ENCODE data around the gene SCAMP4.

SCAMP4 gene

DNA sequence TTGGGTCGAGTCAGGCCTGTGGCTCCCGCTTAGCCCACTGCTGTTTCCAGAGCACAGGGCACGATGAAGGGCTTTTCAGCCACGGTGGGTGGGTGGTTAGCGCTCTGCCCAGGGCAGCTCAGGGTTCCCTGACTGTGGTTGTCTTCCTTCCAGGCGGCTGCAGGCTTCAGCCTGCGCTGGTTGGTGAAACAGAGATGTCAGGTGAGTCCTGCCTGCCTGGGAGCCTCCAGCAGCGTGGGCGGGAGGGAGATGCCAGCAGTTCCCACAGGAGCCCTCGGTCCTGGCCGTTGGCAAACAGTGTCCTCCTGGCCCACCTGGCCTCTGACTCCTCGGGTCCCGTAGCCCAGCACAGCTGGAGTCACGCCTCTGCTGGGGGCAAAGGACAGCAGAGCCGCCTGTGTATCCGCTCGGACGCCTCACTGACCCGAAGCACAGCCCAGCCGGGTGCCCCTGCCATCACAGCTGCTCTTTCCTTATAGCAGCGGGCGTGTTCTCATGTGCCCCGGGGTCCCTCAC, 9.7 kb downstream of the SCAMP4 start:
- no peak for DNase-seq

DNA sequence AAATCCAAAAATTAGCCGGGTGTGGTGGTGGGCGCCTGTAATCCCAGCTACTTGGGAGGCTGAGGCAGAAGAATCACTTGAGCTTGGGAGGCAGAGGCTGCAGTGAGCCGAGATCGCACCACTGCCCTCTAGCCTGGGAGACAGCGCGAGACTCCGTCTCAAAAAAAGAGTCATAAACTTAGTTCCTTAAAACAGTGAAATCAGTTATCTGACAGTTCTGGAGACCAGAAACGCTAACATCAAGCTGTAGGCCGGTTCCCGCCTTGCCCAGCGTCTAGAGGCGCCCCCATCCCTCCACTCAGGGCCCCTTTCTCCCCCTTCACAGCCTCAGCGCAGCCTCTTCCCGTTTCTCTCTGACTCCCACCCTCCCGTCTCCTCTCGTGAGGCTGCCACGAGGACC, 11.9 kb downstream of the SCAMP4 start:
- DNase-seq: no peak

DNA sequence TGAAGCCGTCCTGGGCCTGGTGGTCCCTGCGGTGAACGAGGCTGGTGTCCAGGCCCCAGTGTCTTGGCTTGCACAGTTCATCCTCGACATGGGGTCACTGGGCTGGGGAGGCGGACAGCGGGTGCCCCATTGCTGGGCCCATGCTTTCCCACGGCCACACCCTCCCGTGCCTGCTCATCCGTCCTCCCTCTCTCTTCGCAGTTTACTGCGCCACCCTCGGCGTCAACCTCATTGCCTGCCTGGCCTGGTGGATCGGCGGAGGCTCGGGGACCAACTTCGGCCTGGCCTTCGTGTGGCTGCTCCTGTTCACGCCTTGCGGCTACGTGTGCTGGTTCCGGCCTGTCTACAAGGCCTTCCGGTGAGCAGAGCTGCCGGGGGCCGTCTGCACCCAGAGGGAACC, 12.7 kb downstream of the SCAMP4 start:
- no peak for DNase-seq

DNA sequence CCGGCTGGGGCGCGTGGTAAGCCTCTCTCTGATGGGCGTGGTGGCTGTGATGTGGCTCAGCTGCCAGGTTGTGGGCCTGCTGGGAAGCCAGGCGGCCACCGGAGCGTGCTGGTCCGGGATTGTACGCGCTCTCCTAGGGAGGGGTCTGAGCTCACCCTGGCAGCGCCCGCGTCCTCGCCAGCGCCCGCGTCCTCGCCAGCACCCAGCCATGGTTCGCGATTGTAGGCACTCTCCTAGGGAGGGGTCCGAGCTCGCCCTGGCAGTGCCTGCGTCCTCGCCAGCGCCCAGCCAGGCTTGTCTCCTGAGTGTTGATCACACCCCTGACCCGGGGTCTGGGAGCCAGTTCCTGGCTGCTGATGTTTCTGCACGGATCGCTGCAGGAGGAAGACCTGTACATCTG, 13.8 kb downstream of the SCAMP4 start:
- no peak for DNase-seq

DNA sequence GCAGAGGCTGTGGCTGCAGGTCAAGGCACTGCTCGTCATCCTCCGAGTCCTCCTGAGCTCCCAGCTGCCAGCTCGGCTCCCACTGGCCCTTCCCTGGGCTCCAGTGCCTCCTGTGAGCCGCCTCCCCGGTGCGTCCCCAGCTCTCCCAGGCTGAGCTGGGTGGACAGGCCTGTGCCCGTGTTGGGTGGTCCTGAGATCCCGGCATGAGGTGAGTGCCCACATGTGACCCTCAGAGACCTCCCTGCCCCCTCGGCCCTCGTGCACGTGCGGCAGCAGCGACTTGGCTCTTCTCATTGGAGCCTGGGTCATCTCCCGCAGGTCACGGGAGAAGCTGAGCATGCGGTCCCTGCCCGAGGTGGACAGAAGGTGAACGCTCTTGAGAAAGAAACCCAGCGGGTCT, 15.4 kb downstream of the SCAMP4 start:
- DNase-seq: no peak

DNA sequence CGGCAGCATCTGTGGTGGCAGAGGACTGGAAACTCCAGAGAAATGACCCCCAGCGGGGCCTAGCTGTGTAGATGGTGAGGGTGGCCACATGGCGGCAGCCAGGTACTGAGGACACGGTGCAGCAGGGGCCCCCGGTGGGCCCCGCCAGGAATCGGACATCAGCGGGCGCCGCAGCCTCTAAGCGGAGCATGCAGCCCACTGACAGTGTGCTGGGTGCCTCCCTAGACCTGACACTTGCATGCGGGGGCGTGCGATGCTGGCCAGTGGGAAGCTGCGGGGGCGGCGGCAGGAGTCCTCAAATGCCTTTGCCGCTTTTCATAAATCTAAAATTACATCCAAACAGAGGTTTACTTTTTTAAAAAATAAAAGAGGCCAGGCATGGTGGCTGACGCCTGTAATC, 16.1 kb downstream of the SCAMP4 start:
- DNase-seq: no peak

DNA sequence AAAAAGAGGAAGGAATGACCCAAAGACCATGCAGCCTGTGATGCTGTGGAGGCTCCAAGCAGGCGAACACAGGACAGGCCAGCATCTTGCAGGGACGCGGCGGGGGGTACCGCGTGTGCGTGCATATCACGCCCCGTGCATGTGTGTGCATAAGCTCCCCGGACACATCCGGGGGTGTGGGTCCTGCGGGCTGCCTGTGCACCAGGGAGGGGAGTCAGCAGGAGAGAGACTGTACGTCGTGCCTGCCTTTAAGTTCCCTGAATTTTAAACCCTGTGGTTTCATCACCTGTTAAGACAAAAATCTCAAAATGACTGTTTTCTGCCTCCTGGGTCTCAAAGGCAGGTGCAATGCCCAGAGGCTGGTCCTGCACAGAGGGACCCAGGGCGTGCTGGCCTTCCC, 16.6 kb downstream of the SCAMP4 start:
- no peak for DNase-seq

DNA sequence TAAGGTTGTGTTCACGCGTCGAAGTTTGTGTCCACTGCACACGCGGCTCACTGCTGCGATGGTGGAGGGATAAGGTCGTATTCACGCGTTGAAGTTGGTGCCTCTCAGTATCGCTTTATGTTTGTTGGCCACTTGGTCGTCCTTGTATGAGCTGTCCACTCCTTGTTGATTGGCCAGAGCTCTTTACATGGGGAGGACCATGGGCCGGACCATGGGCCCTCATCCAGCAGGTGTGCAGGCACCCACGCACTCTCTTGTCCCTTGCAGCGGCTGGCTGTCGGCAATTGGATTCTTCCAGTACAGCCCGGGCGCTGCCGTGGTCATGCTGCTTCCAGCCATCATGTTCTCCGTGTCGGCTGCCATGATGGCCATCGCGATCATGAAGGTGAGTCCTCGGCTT, 17.6 kb downstream of the SCAMP4 start:
- no peak for DNase-seq

DNA sequence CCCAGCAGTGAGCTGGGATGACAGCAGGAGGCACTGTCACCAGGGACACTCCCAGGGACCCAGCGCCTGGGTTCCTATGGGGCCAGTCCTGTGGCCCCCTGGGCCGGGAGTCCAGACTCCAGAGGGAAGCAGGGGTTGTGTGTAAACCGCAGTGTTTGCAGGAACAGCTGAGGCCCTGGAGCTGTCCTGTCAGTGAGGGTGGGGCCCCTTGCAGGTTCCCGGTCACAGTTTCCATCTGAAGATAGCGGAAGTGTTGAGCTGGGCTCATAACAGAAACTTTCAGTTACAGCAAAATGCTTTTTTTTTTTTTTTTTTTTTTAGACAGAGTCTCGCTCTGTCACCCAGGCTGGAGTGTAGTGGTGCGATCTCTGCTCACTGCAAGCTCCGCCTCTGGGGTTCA, 18.1 kb downstream of the SCAMP4 start:
- no peak for DNase-seq

DNA sequence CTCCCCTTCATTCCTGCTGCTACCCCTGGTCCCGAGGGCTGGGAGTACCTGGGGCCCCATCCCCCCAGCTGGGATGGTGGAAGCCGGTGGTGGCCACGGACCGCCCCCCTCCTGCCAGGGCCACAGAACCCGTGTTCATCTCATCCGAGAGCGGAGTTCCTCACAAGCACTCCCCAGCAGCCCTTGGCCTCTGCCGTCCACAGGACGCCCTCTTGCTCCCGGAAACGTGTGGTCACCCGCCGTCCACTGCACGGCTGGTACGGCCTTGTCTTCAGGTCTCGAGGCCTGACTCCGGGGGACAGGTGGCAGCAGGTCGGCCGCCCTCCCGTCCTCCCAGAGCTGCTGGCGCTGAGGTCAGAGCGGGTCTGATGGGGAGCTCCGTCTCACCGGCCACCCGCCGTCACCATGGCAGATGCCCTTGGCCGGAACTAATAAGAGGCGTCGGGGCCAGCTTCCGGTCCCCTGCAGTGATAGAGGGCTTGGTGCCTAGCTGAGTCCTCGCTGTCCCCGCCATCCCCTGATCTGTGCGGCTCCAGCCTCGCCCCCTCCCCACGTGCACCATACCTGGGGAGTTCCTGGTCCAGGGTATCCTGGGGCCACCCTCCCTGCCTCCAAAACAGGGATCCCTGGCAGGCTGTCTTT, 19.2 kb downstream of the SCAMP4 start:
- DNase-seq: no peak

DNA sequence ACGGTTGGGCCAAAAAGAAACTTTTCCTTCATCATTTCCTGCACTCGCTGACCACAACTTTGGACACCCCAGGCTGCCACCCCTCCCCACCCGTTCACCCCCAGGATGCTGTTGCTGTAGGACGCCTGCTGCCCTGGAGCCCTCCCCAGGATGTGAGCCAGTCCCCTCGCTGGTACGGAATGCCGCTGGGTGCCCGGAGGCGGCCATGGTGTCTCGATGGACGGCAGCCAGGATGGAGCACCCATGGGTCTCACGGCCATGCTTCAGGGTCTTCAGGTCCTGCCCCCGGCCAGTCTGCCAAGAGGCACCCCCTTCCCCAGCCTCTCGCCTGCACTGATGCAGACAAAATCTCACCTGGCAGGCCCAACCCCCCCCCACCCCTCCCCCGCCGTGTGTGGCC, 20.3 kb downstream of the SCAMP4 start:
- no peak for DNase-seq

DNA sequence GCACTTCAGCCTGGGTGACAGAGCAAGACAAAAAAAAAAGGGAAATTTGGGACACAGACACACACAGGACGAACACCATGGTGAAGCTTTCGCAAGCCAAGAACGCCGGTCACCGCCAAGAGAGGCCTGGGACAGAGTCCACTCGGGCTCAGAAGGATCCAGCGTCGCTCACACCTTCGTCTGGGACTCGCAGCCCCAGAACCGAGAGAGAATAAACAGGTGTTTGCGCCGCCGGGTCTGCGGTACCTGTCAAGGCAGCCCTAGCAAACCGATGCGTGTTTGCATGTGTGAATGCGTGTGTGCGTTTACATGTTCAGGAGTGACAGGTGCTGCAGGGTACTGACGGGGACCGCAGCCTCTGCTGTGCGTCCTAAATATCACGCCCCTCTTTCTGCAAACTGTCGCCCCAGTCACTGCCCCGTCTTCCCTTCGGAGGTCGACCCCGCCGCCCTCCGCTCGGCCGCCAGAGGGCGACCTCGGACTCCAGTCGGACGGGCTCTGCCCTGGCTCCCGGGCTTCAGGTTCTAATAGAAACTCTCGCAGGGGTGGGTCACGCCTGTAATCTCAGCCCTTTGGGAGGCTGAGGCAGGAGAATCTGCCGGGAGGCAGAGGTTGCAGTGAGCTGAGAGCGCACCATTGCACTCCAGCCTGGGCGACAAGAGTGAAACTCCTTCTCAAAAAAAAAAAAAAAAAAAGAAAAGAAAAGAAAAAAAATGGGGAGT, 24.0 kb downstream of the SCAMP4 start:
- peak; percentile 66 for DNase-seq

DNA sequence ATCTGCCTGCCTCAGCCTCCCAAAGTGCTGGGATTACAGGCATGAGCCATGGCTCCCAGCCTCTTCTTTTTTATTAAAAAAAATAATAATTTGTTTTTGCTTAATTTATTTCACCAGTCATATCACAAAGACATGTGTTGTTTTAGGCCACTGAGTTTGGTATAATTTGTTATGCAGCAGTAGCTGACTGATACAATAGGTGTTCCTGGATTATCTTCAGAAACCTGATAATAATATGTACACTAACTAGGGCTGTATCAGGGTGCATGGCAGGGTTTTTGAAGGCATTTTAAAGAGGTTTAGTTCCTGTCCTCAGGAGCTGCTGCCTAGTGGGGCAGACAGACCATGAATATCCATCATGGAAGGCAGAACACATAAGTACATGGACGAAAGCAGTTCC, 26.2 kb downstream of the SCAMP4 start:
- DNase-seq: no peak

DNA sequence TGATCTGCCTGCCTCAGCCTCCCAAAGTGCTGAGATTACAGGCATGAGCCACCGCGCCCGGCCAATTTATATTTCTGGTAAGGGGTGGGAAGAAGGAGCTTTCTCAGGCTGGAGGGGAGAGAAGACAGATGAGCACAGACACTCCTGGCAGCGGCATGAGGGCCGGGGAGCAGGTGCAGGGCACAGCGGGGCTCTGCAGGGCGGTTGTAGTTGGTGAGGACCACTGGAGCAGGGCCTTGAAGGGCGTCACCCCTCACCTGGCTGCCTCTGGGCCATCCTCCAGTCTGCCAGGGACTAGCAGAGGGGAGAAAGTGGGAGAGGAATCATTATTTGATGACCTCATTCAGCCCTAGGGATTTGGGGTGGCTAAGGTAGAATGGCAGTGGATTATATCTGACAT, 27.2 kb downstream of the SCAMP4 start:
- DNase-seq: no peak

DNA sequence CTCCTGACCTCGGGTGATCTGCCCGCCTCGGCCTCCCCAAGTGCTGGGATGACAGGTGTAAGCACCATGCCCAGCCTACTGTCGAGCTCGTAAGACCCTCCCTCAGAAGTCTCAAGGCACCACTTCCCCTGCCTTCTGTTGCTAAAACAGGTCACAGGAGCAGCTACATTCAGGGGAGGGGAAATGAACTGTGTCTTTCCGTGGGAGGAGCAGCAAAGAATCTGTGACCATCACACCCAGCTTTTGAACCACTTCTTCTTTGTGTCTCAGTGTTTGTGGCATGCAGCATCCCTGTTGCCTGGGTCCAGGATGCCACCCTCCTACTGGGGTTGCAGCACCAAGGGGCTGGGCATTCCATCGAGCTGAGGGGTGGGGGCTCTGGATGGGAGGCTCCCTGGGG, 28.0 kb downstream of the SCAMP4 start:
- DNase-seq: no peak

DNA sequence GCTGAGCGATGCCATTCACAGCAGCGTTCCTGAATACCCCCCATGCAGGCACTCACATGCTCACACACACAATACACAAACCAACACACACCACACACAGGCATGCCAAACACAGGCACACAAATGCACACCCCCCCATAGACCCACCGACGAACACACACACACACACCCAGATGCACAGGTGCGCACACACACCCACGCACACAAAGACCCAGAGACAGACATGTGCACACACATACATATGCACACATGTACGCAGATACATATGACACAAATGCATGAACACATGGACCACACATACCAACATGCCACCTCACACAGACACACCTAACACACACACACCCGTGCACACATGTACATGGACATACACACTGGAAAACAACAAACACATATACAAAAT, 28.7 kb downstream of the SCAMP4 start:
- DNase-seq: no peak

DNA sequence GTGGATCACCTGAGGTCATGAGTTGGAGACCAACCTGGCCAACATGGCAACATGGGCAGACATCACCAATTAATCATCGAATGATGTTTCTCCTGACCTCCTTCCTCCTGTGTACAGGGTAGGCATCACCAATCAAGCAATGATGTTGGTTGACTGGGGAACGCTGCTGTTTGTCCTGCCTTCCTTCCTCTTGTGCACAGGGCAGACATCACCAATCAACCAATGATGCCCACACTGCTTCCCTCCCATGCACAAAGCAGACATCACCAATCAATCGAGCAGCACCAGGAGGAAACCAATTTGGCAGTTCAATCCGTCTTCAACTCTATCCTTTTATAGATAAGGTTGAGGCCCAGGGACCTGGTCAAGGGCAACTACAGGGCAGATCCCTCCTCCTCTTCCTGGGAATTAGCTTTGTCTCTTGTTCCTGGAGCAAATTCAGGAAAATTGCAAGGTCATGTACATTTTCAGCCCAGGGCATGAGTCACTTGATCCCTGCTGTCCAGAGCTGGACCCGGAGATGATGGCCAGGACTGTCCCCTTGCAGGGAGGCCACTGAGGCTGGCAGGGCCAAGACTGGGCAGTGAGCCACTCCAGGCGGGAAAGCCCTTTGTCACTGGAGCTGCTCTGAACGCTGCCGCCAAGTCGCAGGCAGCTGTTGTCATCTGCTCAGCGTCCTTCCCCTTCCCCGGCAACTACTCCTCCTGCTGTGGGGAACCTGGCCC, 30.4 kb downstream of the SCAMP4 start:
- DNase-seq: no peak

DNA sequence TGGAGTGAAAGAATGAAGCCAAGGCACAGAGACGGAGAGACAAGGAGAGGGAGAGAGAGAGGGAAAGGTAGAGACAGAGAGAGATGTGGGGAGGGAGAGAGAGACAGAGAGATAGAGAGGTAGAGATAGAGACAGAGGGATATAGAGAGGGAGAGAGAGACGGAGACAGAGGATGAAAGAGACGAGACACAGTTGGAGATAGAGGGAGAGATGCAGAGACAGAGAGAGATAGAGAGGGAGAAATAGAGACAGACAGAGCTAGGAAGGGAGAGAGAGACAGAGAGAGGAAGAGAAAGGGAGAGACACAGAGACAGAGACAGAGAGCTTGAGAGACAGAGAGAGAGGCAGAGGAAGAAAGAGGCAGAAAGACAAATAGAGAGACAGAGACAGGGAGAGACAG, 31.2 kb downstream of the SCAMP4 start:
- DNase-seq: no peak

DNA sequence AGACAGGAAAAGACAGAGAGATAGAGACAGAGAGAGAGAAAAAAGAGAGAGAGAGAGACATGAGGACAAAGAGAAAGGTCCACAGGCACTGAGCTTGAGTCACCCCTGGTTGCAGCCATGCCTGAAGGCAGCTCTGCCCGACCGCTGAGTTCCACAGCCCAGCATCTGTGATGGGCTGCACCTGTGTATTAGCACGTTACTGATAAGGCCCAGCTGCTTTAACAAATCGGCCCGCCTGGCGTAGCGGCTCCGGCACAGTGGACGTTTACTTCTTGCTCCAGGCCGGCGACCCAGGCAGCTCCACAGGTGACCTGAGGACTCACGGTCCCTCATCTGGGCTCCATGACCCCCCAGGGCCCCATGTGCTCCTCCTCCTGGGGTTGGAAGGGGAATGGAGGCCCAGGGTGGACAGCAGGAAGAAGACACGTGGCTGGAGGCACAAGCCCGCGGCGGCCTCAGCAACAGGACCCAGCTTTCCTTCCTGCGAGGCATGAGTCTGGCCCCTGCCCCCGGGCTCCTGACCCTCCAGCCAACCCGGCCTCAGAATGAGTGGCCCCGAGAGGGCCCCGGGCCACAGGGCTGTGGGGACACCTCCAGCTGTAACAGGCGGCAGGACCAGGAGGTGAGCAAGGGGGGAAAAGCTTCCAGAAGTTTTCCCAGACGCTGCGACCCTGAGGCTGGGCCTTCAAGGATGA, 31.9 kb downstream of the SCAMP4 start:
- DNase-seq: no peak

DNA sequence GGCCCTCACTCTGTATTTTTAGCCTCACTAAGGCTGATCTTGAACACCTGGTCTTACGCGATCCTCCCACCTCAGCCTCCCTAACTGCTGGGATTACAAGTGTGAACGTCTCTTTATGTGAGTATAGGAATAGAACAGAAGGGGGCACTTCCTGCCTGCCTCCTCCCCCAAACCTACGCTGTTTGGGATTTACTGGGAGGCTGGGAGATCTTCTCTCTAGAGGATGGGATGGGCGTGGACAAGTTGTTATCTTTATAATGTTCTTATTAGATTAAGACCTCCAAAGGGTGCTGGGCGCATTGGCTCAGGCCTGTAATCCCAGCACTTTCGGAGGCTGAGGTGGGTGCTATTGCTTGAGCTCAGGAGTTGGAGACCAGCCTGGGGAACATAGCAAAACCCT, 32.9 kb downstream of the SCAMP4 start:
- DNase-seq: no peak

DNA sequence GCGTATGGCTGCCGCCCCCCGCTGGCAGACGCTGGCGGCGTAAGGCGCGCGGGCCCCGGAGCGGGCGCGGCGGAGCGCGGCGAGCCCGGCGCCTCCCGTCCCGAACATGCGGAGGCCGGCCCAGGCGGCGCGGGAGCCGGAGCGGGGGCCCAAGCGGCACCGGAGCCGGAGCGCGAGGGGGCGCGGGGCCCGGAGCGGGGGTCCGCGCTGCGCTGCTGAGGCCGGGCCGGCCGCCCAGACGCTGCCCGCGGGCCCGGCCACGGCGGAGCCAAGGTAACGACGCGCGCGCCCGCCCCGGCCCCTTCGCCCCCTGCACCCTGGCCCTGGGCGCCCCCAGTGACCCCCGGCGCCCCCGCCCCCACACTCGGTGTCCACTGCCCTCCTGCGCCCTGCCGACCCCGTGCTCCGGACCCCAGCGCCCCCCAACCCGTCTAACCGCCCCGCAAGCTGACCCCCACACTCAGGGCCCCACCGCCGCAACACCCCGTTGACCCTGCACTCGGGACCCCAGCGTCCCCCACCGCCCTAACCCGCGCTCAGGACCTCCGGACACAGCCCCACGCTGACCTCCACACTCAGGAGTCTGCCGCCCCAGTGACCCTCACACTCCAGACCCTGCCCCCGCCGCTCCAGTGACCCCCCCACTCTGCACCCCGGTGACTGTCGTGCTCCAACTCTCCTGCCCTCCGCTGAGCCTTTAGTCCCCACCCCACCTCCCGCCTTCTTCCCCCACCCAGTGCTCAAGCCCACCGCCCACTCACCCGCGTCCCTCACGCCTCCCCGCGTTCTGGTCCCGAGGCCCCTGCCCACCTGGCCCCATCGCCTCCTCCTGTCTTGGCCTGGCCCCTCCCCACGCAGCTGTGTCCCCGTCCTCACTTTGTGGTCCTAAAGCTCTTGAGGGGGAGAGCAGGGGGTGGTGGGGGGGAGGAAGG, 36.2 kb downstream of the SCAMP4 start, which contains the start of gene CSNK1G2:
Gene CSNK1G2 (plus strand): TSS at position 27 of the 932 bp plus-strand sequence. CDS start 28,601 bp downstream, outside the sequence.
- no peak for DNase-seq

All from fibroblast of upper back skin (primary cell).